ENCODE measurements around the gene KCNJ5. TPM values are rescaled to one million over a fixed set of nuclear protein-coding genes. Genes with fewer than 3 reads are reported as not detected.

The KCNJ5 gene
- total RNA-seq, 1 experiment from 2014 or later, result 0.17 TPM

DNA sequence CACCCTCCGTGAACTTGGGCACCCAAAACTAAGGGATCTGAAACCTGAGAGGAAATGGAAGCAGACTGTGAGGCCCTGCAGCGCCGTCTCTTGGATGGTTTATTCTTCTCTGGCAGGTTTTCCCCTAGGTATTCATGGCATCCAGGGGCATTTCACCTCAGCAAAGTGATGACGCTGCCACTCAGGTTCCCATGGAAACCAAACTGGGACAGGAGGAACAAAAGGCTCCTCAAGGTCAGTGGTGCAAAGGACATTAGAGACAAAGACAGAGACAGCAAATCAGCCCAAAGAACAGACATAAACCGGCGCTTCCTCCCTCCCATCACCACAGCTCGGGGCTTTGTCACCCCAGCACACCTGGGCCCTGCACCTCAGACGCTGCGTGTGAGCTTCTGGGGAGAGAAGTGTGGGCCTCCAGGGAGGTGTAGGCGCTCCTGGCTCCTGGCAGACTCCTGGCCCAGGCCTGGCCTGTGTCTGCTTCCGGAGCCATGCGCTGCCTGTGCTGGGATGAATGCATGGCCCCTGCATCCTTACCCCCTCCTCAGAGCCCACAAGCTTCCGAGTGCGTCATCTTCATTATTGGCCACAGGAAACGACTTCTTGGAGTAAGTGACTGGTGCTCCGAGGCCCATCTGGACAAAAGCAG lies 45.6 kb downstream of the KCNJ5 start:
- ChIA-PET CTCF (no interaction called here), POLR2A (no interaction called here), RAD21 (ENCODE audit: low non-redundant PET in 1 of 2, low total read pairs in 2 of 2, uncharacterized antibody in 2 of 2, unreplicated experiment in 2 of 2) (no interaction called here)
- H2AFZ ChIP-seq (ENCODE audit: low read depth, low read length, poor library complexity, severe bottlenecking), result no peak overlapping the region
- H3K9me3 ChIP-seq (ENCODE audit: control insufficient read depth in 1 of 2, insufficient read depth in 1 of 2, low read depth in 1 of 2, low read length in 2 of 2), result no peaks in the 10 kb centered on the region
- ATAC-seq, result no peak
- H3K27me3 ChIP-seq (ENCODE audit: insufficient read depth, low read length), result no peaks in the 10 kb centered on the region
- no peak overlapping the region for H3K27ac ChIP-seq (ENCODE audit: low read depth, low read length)
- no peak for DNase-seq (ENCODE audit: low read depth, low spot score)
- H3K4me3 ChIP-seq (replicated peaks in 1 of 2; ENCODE audit: low read depth in 1 of 2, low read length in 2 of 2), result no peak overlapping the region
- H3K36me3 ChIP-seq (ENCODE audit: control insufficient read depth in 1 of 2, insufficient read depth in 2 of 2, low read length in 2 of 2), result no peaks in the 10 kb centered on the region
- no peaks in the 10 kb centered on the region for H3K4me1 ChIP-seq (ENCODE audit: control insufficient read depth in 1 of 2, insufficient read depth in 2 of 2, low read length in 2 of 2)
- H3K79me2 ChIP-seq (ENCODE audit: insufficient read depth, low read length), result no peaks in the 10 kb centered on the region
- no peak overlapping the region for H3K4me2 ChIP-seq (ENCODE audit: low read length)
- no peaks in the 10 kb centered on the region for H4K20me1 ChIP-seq (ENCODE audit: insufficient read depth)
- no peaks in the 10 kb centered on the region for H3K9me2 ChIP-seq (ENCODE audit: insufficient read depth)
- intact Hi-C loops (cut with micrococcal nuclease), result no loop called here
- no TSS peak for BruUV-seq (replicated peaks)
- TF ChIP-seq SRF (IDR thresholded peaks at IDR 0.05; ENCODE audit: low read depth) (no peak), ZFX (IDR thresholded peaks at IDR 0.05) (no peak), POLR2A (IDR thresholded peaks at IDR 0.05; ENCODE audit: borderline replicate concordance, extremely low read depth, insufficient read depth, insufficient read length) (no peak), YY1 (IDR thresholded peaks at IDR 0.05; ENCODE audit: extremely low read depth, insufficient replicate concordance, low read depth, low read length) (no peak), CBX3 (IDR thresholded peaks at IDR 0.05; ENCODE audit: low read depth) (no peak), EZH2phosphoT487 (IDR thresholded peaks at IDR 0.05; ENCODE audit: borderline replicate concordance) (no peak)
- no peak overlapping the region for H3K9ac ChIP-seq (ENCODE audit: low read length)

DNA sequence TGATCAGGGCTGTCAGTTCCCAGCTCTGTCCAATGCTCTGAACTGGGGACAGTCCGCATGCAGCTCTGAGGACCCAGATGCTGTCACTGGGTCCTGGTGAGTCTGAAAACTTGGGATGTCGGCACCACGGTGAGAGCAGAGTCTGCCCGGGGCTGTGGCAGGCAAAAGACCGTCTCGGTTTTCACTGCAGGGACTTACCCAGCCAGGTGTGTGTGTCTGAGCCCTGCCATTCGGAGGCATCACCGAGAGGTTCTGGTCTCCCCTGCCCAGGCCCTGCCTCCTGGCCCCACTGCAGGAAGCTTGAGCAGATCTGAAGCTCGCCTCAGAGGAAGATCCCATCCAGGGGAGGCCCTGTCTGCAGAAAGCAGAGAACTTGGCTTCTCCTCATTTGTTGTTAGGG lies 46.3 kb downstream of the KCNJ5 start:
- ChIA-PET POLR2A (no interaction called here), CTCF (interaction anchor here (0.6 kb wide), 1 partner anchor 31 kb away, joined by 3 read pairs; no protein-coding TSS in a partner anchor), RAD21 (ENCODE audit: low non-redundant PET in 1 of 2, low total read pairs in 2 of 2, uncharacterized antibody in 2 of 2, unreplicated experiment in 2 of 2) (no interaction called here)
- Histone ChIP-seq H2AFZ (ENCODE audit: low read depth, low read length, poor library complexity, severe bottlenecking) (no peak overlapping the region), H4K20me1 (ENCODE audit: insufficient read depth) (no peaks in the 10 kb centered on the region), H3K4me2 (ENCODE audit: low read length) (no peak overlapping the region), H3K79me2 (ENCODE audit: insufficient read depth, low read length) (no peaks in the 10 kb centered on the region), H3K9me3 (ENCODE audit: control insufficient read depth in 1 of 2, insufficient read depth in 1 of 2, low read depth in 1 of 2, low read length in 2 of 2) (no peaks in the 10 kb centered on the region), H3K4me1 (ENCODE audit: control insufficient read depth in 1 of 2, insufficient read depth in 2 of 2, low read length in 2 of 2) (no peaks in the 10 kb centered on the region), H3K4me3 (replicated peaks in 1 of 2; ENCODE audit: low read depth in 1 of 2, low read length in 2 of 2) (no peak overlapping the region), H3K27me3 (ENCODE audit: insufficient read depth, low read length) (no peaks in the 10 kb centered on the region), H3K9ac (ENCODE audit: low read length) (no peak overlapping the region), H3K27ac (ENCODE audit: low read depth, low read length) (no peak overlapping the region), H3K36me3 (ENCODE audit: control insufficient read depth in 1 of 2, insufficient read depth in 2 of 2, low read length in 2 of 2) (no peaks in the 10 kb centered on the region), H3K9me2 (ENCODE audit: insufficient read depth) (no peaks in the 10 kb centered on the region)
- BruUV-seq (replicated peaks), result no TSS peak
- intact Hi-C loops (cut with micrococcal nuclease), result no loop called here
- DNase-seq (ENCODE audit: low read depth, low spot score) (no peak), ATAC-seq (no peak)
- TF ChIP-seq, protein P1, sequence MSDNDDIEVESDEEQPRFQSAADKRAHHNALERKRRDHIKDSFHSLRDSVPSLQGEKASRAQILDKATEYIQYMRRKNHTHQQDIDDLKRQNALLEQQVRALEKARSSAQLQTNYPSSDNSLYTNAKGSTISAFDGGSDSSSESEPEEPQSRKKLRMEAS (IDR thresholded peaks at IDR 0.05), result no peak
- TF ChIP-seq YY1 (IDR thresholded peaks at IDR 0.05; ENCODE audit: extremely low read depth, insufficient replicate concordance, low read depth, low read length) (no peak), SP1 (IDR thresholded peaks at IDR 0.05; ENCODE audit: low read depth) (no peak), POLR2A (IDR thresholded peaks at IDR 0.05; ENCODE audit: borderline replicate concordance, extremely low read depth, insufficient read depth, insufficient read length) (no peak), POLR2AphosphoS5 (IDR thresholded peaks at IDR 0.05; ENCODE audit: low read depth, low read length) (no peak), RAD21 (IDR thresholded peaks at IDR 0.05; ENCODE audit: low read depth) (no peak), JUND (IDR thresholded peaks at IDR 0.05) (no peak), EGR1 (IDR thresholded peaks at IDR 0.05; ENCODE audit: low read depth) (no peak), TCF7L2 (IDR thresholded peaks at IDR 0.05; ENCODE audit: borderline replicate concordance, extremely low read depth, insufficient read depth, insufficient read length) (no peak), ZFX (IDR thresholded peaks at IDR 0.05) (no peak), ZNF274 (IDR thresholded peaks at IDR 0.05; ENCODE audit: low read depth, low read length) (no peak), SIN3A (IDR thresholded peaks at IDR 0.05; ENCODE audit: low read depth) (no peak), FOSL1 (IDR thresholded peaks at IDR 0.05; ENCODE audit: low read depth) (no peak), EZH2 (IDR thresholded peaks at IDR 0.05) (no peak), CEBPB (IDR thresholded peaks at IDR 0.05; ENCODE audit: low read depth) (no peak), SRF (IDR thresholded peaks at IDR 0.05; ENCODE audit: low read depth) (no peak), ELF1 (IDR thresholded peaks at IDR 0.05; ENCODE audit: borderline replicate concordance, low read depth) (no peak)
- TF ChIP-seq, protein P2, sequence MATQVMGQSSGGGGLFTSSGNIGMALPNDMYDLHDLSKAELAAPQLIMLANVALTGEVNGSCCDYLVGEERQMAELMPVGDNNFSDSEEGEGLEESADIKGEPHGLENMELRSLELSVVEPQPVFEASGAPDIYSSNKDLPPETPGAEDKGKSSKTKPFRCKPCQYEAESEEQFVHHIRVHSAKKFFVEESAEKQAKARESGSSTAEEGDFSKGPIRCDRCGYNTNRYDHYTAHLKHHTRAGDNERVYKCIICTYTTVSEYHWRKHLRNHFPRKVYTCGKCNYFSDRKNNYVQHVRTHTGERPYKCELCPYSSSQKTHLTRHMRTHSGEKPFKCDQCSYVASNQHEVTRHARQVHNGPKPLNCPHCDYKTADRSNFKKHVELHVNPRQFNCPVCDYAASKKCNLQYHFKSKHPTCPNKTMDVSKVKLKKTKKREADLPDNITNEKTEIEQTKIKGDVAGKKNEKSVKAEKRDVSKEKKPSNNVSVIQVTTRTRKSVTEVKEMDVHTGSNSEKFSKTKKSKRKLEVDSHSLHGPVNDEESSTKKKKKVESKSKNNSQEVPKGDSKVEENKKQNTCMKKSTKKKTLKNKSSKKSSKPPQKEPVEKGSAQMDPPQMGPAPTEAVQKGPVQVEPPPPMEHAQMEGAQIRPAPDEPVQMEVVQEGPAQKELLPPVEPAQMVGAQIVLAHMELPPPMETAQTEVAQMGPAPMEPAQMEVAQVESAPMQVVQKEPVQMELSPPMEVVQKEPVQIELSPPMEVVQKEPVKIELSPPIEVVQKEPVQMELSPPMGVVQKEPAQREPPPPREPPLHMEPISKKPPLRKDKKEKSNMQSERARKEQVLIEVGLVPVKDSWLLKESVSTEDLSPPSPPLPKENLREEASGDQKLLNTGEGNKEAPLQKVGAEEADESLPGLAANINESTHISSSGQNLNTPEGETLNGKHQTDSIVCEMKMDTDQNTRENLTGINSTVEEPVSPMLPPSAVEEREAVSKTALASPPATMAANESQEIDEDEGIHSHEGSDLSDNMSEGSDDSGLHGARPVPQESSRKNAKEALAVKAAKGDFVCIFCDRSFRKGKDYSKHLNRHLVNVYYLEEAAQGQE (IDR thresholded peaks at IDR 0.05; ENCODE audit: low read depth), result no peak
